K562 (cell line): ENCODE measurements around the gene FLAD1. TPM values are rescaled to one million over a fixed set of nuclear protein-coding genes. Genes with fewer than 3 reads are reported as not detected.

ENCODE experiments used
- BCL6 ChIP-seq: fragments of 250-450 bp; sonication (Bioruptor Pico); IDR thresholded peaks from 2 replicates; pipeline ENCODE4 v1.4.0; 2020
- CHD2 ChIP-seq: IDR thresholded peaks from 2 replicates; pipeline ENCODE4 v1.6.1; 2011; ENCODE audit warnings: low read depth, low read length
- CREB1 ChIP-seq, 2 experiments: sonication (generic) in 1 of 2; formaldehyde crosslinking in 1 of 2; IDR thresholded peaks; 2 replicates each; pipeline versions ENCODE4 v1.6.1 to v1.8.0; 2012 to 2022; ENCODE audit warnings: inconsistent platforms in 1 of 2, mild to moderate bottlenecking in 1 of 2, missing genetic modification reagents in 1 of 2, moderate library complexity in 1 of 2
- ELF2 ChIP-seq: fragments of 250-450 bp; sonication (Bioruptor Pico); IDR thresholded peaks from 2 replicates; pipeline ENCODE4 v1.5.0; 2021; ENCODE audit warnings: mild to moderate bottlenecking
- ELF4 ChIP-seq: fragments of 450-650 bp; formaldehyde crosslinking; IDR thresholded peaks from 2 replicates; pipeline ENCODE4 v1.4.0; 2022; ENCODE audit warnings: missing genetic modification characterization
- IRF2 ChIP-seq: sonication (generic); formaldehyde crosslinking; IDR thresholded peaks from 2 replicates; pipeline ENCODE4 v1.8.1; 2022; ENCODE audit warnings: mild to moderate bottlenecking, missing genetic modification reagents
- NCOA2 ChIP-seq, 2 experiments: fragments of 450-650 bp; IDR thresholded peaks; 2 replicates each; pipeline ENCODE4 v1.6.1; 2018; ENCODE audit warnings: mild to moderate bottlenecking in 2 of 2, moderate library complexity in 1 of 2; ENCODE audit not compliant: partially characterized antibody in 2 of 2
- NR4A1 ChIP-seq, 2 experiments: fragments of 250-450 bp in 1 of 2; fragments of 450-650 bp in 1 of 2; sonication (Bioruptor Pico) in 1 of 2; IDR thresholded peaks; 2 replicates each; pipeline versions ENCODE4 v1.4.0 to v1.6.1; 2016 to 2020; ENCODE audit warnings: mild to moderate bottlenecking in 2 of 2, missing compliant biosample characterization in 1 of 2, missing genetic modification characterization in 1 of 2, moderate library complexity in 1 of 2
- PCBP2 ChIP-seq: fragments of 200-400 bp; formaldehyde crosslinking; IDR thresholded peaks from 2 replicates; pipeline ENCODE4 v1.6.1; 2018; ENCODE audit warnings: low read length, low read depth, mild to moderate bottlenecking, moderate library complexity; ENCODE audit not compliant: poor library complexity, severe bottlenecking
- SMARCB1 ChIP-seq: IDR thresholded peaks from 2 replicates; pipeline ENCODE4 v1.6.1; 2011; ENCODE audit warnings: improper control_type of control experiment, low read depth; ENCODE audit not compliant: insufficient read length
- TEAD4 ChIP-seq, 2 experiments: sonication (generic) in 1 of 2; formaldehyde crosslinking in 1 of 2; IDR thresholded peaks; 2 replicates each; pipeline versions ENCODE4 v1.6.1 to v1.8.0; 2012 to 2022; ENCODE audit warnings: borderline replicate concordance in 1 of 2, inconsistent platforms in 1 of 2, low read length in 1 of 2, mild to moderate bottlenecking in 1 of 2, missing genetic modification reagents in 1 of 2
- ZFP1 ChIP-seq: fragments of 450-650 bp; formaldehyde crosslinking; IDR thresholded peaks from 2 replicates; pipeline ENCODE4 v1.4.0; 2020; ENCODE audit warnings: mild to moderate bottlenecking, mixed read lengths
- ZNF766 ChIP-seq: fragments of 200-800 bp; sonication (Bioruptor generic); conservative IDR thresholded peaks from 2 replicates; pipeline ENCODE4 v1.6.1; 2016; ENCODE audit warnings: missing genetic modification characterization, missing compliant biosample characterization
- ZSCAN29 ChIP-seq: fragments of 450-650 bp; IDR thresholded peaks from 2 replicates; pipeline ENCODE4 v1.6.1; 2017
- polyA plus RNA-seq, 8 experiments: library from polyadenylated mRNA; depleted of rRNA in 4 of 8; stranded (reverse) in 5 of 8; unstranded in 3 of 8; fragments of >200 nt; fragmentation: Nextera tagmentation in 2 of 8; fragmentation: Illumina TruSeq in 1 of 8; extraction: Ambion mirVana in 2 of 8; extraction: Trizol in 1 of 8; gene quantifications; 2 replicates each; pipeline versions ENCODE4 v1.2.1 to v1.2.3, GENCODE V29; 2011 to 2014; ENCODE audit warnings: inconsistent platforms in 1 of 8, missing spikeins in 1 of 8
- total RNA-seq, 7 experiments: library from RNA; depleted of rRNA in 6 of 7; stranded (reverse); fragments of >200 nt in 6 of 7; fragmentation: Illumina TruSeq in 2 of 7; extraction: Trizol in 2 of 7; gene quantifications; 2 replicates each; pipeline versions ENCODE4 v1.2.1 to v1.2.3, GENCODE V29; 2011 to 2021; ENCODE audit warnings: low replicate concordance in 1 of 7
- TF ChIP-seq, protein P1 (sequence below): fragments of 450-650 bp; IDR thresholded peaks from 2 replicates; pipeline ENCODE4 v1.6.1; 2016; ENCODE audit warnings: mild to moderate bottlenecking
- TF ChIP-seq, protein P2 (sequence below), 2 experiments: fragments of 450-650 bp; conservative IDR thresholded peaks; 2 replicates each; pipeline ENCODE4 v1.6.1; 2017; ENCODE audit warnings: mild to moderate bottlenecking in 2 of 2, moderate library complexity in 2 of 2
- TF ChIP-seq, protein P3 (sequence below): sonication (generic); formaldehyde crosslinking; IDR thresholded peaks from 2 replicates; pipeline ENCODE4 v1.8.1; 2023; ENCODE audit warnings: mild to moderate bottlenecking, missing genetic modification reagents
- TF ChIP-seq, protein P4 (sequence below): sonication (generic); formaldehyde crosslinking; IDR thresholded peaks from 2 replicates; pipeline ENCODE4 v1.8.0; 2022; ENCODE audit warnings: mild to moderate bottlenecking, missing genetic modification reagents
- TF ChIP-seq, protein P5 (sequence below): fragments of 450-650 bp; formaldehyde crosslinking; conservative IDR thresholded peaks from 2 replicates; pipeline ENCODE4 v1.4.0; 2022; ENCODE audit warnings: mild to moderate bottlenecking, missing genetic modification characterization

FLAD1 gene
- total and polyA plus RNA-seq, 9 of the 15 experiments (the other 6 are each of a cell fraction or from before 2014, with no cell fraction given), result 24.9 to 85.8 (median 67.0) TPM

DNA sequence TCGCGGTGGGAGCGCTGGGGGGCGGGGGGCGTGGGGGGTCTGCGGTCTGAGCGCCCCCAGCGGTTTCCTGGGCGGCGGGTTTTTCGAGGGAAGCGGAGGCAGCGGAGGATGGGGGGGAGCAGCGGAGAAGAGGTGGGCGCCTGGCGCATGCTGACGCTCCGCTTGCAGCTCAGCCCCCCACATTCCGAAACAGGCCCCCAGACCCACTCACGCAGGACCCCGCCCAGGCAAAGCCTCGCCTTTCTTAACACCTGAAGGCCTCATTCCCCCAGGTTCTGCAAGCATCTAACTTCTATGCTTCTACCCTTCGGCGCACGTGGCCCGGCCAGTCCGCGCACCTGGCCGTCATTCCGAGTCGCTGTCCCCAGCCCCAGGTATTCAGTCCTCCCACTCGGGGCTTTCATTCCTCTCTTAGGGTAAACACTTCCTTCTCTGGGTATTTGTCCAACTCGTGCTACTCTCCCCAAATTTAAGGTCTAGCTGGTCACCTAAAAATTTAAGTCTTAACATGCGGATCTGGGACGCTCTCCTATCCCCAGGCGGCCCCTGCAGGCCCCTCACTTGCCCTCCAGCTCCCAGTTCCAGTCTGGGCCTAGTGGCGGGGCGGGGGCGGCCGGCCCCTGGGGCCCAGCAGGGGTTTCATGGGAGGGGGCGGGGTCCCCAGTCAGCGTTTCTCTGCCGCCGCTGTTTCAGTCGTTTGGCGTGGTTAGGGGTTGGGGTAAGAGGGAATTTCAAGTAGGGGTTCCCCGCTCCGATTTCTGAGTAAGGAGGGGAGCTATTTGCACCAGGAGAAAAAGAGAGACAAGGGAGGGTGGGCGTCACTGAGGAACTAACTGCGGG is 16.6 kb downstream of the FLAD1 start (continued):
- TF ChIP-seq IRF2 (CRISPR knock-in tag) (no peak), ZSCAN29 (no peak), PCBP2 (no peak), ZNF766 (CRISPR knock-in tag) (no peak; the same call in 1 of the 2 replicates), SMARCB1 (no peak), TEAD4 (IDR thresholded peaks at IDR 0.05; ENCODE audit: low read length) (no peak), TEAD4 (CRISPR knock-in tag; IDR thresholded peaks at IDR 0.05; ENCODE audit: borderline replicate concordance) (no peak), BCL6 (CRISPR knock-in tag) (no peak), NCOA2 (IDR thresholded peaks at IDR 0.05; ENCODE audit: partially characterized antibody in 2 of 2) (no peak), ELF4 (CRISPR knock-in tag) (no peak), ZFP1 (CRISPR knock-in tag) (no peak), CHD2 (no peak), CREB1 (IDR thresholded peaks at IDR 0.05) (no peak), CREB1 (CRISPR knock-in tag; IDR thresholded peaks at IDR 0.05) (0 out of 2 replicates have a peak, but pooled peaks have one; percentile 30), NR4A1 (CRISPR knock-in tag; IDR thresholded peaks at IDR 0.05) (no peak), NR4A1 (tag; IDR thresholded peaks at IDR 0.05) (peak; percentile 51), ELF2 (CRISPR knock-in tag) (no peak)
- TF ChIP-seq, protein P1, sequence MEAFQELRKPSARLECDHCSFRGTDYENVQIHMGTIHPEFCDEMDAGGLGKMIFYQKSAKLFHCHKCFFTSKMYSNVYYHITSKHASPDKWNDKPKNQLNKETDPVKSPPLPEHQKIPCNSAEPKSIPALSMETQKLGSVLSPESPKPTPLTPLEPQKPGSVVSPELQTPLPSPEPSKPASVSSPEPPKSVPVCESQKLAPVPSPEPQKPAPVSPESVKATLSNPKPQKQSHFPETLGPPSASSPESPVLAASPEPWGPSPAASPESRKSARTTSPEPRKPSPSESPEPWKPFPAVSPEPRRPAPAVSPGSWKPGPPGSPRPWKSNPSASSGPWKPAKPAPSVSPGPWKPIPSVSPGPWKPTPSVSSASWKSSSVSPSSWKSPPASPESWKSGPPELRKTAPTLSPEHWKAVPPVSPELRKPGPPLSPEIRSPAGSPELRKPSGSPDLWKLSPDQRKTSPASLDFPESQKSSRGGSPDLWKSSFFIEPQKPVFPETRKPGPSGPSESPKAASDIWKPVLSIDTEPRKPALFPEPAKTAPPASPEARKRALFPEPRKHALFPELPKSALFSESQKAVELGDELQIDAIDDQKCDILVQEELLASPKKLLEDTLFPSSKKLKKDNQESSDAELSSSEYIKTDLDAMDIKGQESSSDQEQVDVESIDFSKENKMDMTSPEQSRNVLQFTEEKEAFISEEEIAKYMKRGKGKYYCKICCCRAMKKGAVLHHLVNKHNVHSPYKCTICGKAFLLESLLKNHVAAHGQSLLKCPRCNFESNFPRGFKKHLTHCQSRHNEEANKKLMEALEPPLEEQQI, result no peak
- TF ChIP-seq, protein P2, sequence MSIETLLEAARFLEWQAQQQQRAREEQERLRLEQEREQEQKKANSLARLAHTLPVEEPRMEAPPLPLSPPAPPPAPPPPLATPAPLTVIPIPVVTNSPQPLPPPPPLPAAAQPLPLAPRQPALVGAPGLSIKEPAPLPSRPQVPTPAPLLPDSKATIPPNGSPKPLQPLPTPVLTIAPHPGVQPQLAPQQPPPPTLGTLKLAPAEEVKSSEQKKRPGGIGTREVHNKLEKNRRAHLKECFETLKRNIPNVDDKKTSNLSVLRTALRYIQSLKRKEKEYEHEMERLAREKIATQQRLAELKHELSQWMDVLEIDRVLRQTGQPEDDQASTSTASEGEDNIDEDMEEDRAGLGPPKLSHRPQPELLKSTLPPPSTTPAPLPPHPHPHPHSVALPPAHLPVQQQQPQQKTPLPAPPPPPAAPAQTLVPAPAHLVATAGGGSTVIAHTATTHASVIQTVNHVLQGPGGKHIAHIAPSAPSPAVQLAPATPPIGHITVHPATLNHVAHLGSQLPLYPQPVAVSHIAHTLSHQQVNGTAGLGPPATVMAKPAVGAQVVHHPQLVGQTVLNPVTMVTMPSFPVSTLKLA (conservative IDR thresholded peaks at IDR 0.05), result peak; percentile 88
- TF ChIP-seq, protein P3, sequence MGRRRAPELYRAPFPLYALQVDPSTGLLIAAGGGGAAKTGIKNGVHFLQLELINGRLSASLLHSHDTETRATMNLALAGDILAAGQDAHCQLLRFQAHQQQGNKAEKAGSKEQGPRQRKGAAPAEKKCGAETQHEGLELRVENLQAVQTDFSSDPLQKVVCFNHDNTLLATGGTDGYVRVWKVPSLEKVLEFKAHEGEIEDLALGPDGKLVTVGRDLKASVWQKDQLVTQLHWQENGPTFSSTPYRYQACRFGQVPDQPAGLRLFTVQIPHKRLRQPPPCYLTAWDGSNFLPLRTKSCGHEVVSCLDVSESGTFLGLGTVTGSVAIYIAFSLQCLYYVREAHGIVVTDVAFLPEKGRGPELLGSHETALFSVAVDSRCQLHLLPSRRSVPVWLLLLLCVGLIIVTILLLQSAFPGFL (CRISPR knock-in tag), result no peak
- TF ChIP-seq, protein P4, sequence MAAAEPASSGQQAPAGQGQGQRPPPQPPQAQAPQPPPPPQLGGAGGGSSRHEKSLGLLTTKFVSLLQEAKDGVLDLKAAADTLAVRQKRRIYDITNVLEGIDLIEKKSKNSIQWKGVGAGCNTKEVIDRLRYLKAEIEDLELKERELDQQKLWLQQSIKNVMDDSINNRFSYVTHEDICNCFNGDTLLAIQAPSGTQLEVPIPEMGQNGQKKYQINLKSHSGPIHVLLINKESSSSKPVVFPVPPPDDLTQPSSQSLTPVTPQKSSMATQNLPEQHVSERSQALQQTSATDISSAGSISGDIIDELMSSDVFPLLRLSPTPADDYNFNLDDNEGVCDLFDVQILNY (CRISPR knock-in tag), result no peak
- TF ChIP-seq, protein P5, sequence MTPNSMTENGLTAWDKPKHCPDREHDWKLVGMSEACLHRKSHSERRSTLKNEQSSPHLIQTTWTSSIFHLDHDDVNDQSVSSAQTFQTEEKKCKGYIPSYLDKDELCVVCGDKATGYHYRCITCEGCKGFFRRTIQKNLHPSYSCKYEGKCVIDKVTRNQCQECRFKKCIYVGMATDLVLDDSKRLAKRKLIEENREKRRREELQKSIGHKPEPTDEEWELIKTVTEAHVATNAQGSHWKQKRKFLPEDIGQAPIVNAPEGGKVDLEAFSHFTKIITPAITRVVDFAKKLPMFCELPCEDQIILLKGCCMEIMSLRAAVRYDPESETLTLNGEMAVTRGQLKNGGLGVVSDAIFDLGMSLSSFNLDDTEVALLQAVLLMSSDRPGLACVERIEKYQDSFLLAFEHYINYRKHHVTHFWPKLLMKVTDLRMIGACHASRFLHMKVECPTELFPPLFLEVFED (CRISPR knock-in tag), result no peak
